Activated CD4-positive, CD25-positive, alpha-beta regulatory T cell (primary cell): ENCODE results near the gene NBL1.

ENCODE experiments used
- DNase-seq, 4 experiments: peaks; one replicate each; lab custom pipeline; 2025; lab: John Stamatoyannopoulos, UW

The NBL1 gene

DNA sequence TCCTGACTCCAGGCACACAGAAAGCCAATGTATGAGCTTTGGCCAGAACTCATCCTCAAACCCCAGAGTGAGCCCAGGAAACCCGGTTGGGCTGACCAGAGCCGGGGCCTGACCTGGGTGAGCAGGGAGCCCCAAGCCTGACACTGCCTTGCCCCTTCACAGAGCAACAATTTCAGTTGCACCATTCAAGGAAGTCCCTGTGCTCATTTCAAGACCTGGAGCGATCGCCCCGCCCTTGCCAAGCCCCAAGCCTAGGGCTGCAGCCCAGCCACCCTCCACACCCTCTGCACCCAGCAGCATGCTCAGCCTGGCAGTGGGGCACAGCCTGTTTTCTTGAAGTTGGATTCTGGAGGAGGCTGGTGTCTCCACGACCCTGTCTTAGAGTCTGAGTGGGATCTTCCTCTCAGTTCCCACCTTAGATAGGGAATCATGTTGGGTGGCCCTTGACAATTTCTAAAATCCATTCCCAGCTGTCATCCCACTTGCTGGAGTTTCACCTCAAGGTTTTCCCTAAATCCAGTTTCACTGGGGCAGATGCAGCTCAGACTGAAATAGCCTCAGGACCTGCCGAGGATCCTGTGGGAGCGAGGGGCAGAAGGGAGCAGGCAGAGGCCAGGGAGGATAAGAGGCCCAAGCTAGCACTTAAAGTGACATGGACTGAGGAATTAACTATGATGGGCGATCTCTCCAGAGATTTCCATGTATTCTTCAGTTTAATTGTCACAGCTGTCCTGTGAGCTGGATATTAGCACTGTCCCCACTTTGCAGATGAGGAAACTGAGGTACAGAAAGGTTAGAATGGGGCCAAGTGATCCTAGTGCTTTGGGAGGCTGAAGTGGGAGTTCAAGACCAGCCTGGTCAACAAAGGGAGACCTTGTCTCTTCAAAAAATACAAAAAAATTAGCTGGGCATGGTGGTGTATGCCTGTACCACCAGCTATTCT lies 2.5 kb downstream of the NBL1 start:
- DNase-seq, result no peak

DNA sequence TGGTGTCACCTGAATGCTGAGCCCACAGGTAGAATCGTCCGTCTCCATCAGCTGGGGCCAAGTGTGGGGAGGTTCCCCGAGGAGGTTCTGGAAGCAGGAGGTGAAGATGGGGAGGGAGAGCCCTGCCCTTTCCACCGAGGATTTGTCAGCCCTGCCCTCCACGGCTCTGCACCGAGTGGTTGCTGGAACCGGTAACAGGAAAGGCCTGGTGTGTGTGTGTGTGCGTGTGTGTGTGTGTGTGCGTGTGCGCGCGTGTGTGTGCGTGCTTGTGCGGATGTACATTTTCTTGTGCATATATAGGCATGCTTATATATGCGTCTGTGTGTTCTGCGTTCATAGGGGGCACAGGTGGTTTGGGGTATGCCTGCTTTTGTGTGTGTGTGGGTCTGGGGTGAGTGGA lies 3.5 kb downstream of the NBL1 start:
- DNase-seq, result no peak

DNA sequence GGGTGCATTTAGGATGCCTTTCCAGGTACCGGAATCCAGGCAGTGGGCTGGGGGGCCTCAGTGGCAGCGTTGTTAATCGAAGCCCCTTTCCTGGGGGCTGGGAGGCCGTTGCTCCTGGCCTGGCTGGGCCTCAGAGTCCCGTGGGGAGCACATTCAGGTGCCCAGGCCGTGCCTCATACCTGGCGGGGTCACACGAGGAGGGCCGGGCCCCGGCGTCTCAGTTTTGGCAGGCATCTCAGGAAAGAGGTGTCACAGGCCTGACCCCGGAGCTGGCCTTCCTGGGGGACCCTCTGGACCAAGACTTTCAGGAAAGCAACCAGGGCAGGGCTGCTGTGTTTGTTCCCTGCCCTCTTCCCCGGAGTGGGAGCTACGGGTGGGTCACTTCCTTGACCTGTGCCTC lies 4.1 kb downstream of the NBL1 start:
- no peak for DNase-seq

DNA sequence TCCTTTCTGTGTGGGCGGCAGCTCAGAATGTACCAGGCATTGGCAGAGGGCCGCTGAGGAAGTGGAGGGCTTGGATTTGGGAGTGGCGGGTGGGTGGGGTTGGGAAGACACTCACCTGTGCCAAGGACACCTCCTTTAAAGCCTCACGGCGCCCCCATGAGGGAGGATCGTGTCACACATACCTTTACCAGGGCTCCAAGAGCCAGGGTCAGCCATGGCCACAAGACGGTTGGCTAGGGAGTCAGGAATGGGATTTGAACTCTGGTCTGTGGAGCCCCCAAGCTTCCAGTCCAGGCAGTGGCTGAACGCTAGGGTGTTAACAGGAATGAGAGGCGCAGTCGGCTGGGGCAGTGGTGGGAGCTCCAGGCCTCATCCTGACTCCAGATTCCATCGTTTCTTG lies 4.6 kb downstream of the NBL1 start:
- no peak for DNase-seq

DNA sequence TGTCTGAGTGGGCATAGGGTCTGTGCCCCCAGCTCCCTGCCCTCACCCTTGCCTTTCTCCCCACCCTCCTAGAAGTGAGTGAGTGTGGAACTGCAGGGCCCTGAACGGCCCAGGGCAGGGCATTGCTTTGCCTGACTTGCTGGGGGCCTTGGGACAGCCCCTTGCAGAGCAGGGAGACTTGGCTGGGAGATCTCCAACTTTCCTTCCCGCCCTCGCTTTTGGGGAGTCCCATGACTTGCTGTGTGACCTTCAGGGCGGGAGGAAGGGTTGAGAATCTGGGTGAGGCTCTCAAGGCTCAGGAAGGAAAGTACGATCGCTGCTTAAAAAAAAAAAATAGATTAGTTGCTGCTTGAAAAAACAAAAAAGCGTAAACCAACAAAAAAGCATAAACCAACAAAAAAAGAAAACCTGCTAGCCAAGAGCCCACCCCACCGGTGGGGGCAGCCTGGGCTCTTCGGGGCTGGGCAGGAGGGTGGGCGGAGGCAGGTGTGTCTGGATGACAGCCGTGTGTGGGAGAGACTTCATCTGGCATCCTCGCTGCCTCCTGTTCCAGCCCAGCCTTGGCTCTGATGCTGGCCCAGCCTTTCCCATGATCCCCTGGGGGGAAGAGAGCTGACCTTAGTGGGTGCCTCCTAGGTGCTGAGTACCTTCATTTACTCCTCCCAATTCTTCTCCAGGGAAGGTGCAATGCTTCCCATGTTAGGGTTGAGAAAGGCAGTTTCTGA lies 6.5 kb downstream of the NBL1 start:
- DNase-seq, result no peak

DNA sequence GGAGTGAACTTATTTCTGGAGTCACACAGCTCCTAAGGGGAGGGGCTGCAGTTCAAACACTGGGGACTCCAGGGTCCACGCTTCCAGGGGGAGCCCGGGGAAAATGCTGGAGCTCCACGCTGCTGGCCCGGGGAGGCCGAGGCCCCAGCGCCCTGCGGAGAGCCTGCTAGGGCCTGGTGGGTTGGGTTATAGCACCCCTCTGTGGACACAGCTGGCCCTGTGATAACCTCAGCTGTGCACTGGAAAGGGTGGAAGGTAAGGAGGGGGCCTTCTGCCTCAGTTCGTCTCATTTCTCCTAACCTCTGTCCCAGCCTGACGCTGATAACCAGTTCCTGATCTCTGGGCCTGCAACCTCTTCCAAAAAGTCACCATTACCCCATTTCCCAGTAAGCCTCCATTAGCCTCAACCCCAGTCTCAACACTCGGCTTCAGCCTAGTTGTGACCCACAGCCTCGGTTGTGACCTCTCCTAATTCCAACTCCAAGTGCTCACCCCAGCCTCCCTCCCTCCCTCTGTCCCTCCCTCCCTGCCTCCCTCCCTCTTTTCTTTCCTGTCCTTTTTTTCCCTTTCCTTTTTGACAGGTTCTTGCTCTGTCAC lies 7.1 kb downstream of the NBL1 start:
- DNase-seq, result no peak

DNA sequence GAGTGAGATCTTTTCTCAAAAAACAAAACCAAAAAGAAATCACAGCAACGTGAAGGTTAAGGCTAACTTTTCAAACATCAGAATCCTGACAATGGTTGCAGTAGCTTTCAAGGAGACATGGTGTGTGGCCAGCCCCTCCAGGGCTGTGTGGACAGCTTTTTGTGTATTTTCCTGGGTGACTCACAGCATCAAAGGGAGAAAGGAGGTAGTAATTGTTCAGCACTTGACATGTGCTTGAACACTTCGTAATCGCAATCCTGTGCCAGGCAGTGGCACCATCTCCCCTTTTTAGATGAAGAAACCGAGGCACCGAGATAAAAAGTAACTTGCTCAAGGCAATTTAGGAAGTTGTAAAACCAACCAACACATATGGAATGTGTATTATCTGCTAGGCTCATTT lies 10.3 kb downstream of the NBL1 start:
- no peak for DNase-seq

DNA sequence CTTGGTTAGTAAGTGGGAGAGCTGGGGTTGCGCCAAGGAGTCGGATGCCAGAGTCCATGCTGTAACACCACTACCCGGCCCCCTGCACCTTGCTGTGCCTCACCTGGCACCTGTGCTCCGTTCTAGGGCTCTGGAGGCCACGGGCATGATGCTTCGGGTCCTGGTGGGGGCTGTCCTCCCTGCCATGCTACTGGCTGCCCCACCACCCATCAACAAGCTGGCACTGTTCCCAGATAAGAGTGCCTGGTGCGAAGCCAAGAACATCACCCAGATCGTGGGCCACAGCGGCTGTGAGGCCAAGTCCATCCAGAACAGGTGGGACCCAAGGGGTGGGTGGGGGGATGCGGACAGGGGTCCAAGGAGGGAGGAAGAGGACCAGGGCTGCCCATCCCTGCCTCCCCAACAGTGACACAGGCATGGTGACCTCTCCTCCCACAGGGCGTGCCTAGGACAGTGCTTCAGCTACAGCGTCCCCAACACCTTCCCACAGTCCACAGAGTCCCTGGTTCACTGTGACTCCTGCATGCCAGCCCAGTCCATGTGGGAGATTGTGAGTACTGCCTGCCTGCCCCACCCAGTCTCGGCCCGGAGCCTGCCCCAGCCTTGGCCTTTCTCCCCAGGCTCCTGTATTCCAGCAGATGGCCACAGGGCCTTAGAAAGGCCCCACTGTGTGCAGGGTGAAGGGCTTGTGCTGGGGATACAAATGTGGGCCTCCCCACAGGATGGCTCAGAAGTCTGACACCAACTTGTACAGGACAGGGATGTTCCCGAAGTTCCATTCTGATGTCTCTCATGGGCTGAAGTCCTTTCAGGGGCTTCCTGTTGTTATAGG lies 11.0 kb downstream of the NBL1 start:
- no peak for DNase-seq

DNA sequence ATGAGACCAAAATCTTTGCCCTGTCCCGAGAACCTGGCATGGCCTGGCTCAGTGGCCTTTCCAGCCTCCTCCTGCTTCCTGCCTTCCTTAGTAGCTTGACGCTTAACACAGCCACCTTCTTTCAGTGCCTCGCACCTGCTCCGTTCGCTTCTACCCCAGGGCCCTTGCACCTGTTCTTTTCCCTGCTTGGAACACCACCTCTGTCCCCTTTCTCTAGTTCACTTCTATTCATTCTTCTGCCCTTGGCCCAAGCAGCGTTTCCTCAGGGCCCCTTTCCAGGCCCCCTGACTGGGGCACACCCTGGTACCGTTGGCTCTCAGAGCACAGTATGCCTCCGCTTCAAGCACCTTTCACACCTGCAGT lies 11.6 kb downstream of the NBL1 start:
- DNase-seq, result no peak

DNA sequence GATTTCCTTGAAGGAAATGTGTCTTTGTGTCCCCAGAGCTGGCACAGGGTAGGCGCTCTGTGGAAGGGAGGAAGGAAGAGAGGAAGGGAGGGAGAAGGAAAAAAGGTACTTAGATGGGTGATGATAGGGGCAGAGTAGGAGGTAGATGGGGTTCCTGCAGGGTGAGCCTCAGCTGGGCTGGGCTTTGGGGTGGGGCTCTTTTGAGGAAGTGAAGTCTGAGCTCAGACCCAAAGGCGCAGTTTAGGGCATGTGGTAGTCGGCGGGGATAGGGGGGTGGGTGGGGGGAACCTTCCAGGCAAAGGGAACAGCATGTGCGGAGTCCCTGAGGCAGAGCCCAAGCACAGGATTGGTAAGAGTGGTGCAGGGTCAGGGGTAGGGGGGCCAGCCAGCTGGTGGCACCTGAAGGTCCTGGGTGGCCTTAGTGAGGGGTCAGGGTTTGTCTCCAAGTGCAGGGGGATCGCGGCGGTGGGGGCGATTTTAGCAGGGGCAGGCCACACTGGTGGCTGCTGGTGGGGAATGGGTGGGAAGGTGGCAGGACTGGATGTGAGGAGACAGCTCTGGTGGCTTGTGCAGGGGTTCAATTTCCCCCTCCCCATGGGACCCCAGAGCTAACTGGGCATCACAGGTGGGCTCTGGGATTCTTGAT lies 12.1 kb downstream of the NBL1 start:
- DNase-seq, result no peak

DNA sequence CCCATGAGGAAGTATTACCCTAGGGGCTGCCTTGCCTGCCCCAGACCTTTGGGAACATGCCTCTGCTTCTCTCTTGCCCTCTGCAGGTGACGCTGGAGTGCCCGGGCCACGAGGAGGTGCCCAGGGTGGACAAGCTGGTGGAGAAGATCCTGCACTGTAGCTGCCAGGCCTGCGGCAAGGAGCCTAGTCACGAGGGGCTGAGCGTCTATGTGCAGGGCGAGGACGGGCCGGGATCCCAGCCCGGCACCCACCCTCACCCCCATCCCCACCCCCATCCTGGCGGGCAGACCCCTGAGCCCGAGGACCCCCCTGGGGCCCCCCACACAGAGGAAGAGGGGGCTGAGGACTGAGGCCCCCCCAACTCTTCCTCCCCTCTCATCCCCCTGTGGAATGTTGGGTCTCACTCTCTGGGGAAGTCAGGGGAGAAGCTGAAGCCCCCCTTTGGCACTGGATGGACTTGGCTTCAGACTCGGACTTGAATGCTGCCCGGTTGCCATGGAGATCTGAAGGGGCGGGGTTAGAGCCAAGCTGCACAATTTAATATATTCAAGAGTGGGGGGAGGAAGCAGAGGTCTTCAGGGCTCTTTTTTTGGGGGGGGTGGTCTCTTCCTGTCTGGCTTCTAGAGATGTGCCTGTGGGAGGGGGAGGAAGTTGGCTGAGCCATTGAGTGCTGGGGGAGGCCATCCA lies 12.8 kb downstream of the NBL1 start:
- DNase-seq, result no peak

DNA sequence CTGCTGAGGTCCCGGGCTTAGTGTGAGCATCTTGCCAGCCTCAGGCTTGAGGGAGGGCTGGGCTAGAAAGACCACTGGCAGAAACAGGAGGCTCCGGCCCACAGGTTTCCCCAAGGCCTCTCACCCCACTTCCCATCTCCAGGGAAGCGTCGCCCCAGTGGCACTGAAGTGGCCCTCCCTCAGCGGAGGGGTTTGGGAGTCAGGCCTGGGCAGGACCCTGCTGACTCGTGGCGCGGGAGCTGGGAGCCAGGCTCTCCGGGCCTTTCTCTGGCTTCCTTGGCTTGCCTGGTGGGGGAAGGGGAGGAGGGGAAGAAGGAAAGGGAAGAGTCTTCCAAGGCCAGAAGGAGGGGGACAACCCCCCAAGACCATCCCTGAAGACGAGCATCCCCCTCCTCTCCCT lies 13.4 kb downstream of the NBL1 start:
- DNase-seq, result no peak

DNA sequence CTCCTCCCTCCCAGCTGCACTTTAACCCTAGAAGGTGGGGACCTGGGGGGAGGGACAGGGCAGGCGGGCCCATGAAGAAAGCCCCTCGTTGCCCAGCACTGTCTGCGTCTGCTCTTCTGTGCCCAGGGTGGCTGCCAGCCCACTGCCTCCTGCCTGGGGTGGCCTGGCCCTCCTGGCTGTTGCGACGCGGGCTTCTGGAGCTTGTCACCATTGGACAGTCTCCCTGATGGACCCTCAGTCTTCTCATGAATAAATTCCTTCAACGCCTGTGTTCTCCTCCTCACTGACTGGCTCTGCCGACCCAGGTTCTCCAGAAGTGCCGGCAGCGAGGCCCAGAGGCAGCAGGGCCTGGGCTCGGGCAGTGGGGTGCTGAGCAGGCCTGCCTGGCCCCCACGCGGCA lies 14.1 kb downstream of the NBL1 start:
- no peak for DNase-seq

DNA sequence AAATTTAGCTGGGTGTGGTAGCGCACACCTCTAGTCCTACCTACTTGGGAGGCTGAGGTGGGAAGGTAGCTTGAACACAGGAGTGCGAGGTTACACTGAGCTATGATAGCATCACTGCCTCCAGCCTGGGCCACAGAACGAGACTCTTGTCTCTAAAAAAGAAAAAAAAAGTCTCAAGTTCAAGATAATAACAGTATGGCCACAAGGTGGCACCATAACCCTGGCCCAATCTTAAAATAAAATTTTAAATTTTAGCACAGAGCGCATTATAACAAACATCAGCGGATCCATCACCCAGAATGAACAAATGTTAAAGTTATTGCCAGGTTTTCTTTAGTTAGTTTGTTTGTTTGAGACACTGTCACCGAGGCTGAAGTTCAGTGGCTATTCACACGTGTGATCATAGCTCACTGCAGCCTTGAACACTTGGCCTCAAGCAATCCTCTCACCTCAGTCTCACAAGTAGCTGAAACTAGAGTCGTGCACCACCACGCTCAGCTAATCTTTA lies 17.7 kb downstream of the NBL1 start:
- DNase-seq, result peak in 1 of 4 experiments; percentile 14

DNA sequence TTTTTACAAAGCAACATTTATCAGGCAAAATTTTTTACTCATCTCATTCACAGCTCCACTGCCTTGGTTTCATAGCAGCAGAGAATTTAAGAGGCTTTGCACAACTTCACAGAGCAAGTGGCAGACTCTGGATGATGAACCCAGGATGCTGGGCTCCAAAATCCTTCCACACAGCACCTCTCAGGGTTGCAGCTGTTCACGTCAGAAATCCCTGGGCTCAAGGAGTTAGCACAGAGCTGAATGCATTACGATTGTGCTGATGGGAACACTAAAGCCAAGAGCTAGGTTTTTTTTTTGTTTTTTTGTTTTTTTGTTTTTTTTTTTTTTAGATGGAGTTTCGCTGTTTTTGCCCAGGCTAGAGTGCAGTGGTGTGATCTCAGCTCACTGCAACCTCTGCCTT lies 18.2 kb downstream of the NBL1 start:
- no peak for DNase-seq

DNA sequence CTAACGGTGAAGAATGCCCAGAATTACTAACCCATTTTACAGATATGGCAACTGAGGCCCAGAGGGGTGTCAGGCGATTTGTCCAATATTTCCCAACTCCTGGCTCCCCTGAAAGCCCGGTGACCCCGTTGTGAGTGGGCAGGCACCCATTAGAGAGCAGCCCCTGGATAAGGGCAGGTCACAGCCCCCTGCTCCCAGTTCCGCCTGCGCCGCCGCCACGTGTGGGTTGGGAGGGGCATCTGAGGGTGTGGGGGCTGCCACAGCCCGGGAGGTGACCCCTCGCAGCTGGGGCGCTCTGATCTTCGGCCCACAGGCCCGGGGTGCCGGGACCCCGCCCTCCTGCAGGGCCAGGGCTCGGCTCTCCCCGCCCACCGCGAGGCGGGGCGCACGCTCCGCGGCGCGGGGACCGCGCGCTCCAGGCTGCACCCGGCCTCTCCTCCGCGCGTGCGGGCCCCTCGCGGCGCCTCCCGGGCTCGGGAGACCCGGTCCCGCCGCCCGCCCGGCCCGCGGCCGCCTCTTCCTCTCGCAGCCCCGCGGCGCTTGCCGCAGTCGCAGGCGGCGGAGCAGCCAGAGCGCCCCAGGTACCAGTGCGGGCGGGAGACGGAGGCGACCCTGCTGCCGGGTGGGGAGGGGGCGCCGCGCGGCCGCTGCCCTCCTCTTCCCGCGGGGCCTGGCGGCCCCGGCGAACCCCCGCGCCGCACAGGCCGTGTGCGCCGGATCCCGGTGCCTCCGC lies 20.5 kb downstream of the NBL1 start, which contains the start of gene HTR6:
Gene HTR6, plus strand, starts transcription at position 423 of the 733 bp plus-strand sequence. CDS start 879 bp downstream, outside the sequence.
- peak in 1 of 4 experiments; percentile 24 for DNase-seq

DNA sequence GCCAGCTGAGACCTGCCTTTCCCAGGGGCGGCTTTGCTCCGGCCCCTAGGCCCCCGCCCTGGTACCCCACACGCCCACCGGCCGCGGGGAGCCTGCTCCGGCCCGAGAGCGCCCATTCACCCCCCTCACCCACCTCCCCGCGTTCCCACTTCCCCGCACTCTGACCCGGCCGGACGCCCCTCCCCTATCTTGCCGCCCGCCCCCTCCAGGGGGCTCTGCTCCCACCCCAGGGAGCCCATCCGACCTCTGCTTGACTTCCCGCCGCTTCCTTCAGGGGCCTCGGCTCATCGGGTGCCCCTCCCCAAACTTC lies 21.0 kb downstream of the NBL1 start:
- DNase-seq, result no peak

DNA sequence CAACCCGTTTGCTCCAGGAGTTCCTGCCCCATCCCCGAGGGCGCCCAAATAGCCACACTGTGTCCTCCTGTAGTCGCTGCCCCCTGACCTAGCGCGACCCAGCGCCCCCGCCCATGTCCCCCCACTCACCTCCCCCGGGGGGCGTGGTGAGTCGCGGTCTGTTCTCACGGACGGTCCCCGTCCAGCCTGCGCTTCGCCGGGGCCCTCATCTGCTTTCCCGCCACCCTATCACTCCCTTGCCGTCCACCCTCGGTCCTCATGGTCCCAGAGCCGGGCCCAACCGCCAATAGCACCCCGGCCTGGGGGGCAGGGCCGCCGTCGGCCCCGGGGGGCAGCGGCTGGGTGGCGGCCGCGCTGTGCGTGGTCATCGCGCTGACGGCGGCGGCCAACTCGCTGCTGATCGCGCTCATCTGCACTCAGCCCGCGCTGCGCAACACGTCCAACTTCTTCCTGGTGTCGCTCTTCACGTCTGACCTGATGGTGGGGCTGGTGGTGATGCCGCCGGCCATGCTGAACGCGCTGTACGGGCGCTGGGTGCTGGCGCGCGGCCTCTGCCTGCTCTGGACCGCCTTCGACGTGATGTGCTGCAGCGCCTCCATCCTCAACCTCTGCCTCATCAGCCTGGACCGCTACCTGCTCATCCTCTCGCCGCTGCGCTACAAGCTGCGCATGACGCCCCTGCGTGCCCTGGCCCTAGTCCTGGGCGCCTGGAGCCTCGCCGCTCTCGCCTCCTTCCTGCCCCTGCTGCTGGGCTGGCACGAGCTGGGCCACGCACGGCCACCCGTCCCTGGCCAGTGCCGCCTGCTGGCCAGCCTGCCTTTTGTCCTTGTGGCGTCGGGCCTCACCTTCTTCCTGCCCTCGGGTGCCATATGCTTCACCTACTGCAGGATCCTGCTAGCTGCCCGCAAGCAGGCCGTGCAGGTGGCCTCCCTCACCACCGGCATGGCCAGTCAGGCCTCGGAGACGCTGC lies 21.7 kb downstream of the NBL1 start:
- no peak for DNase-seq

DNA sequence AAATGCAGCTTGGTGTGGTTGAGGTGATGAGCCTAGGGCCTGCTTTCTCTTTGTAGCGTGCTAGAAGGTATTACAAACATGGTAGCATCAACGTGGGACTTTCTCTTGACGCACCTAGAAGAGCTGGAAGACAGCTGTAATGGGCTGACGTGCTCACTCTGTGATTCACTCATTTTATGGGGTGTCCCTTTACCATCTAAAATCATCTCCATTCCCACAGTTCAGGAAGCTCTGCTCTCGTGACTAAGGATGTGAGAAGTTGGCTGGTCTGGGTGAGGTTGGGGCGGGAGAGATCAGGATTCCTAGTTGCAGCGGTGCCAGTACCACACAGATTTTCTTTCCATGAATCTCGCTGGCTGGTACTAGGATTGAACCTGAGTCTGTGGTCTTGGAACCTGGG lies 24.8 kb downstream of the NBL1 start:
- DNase-seq, result no peak
